ENCODE data around the gene SPTBN2.
"Not testable (repeated sequence)": the region's sequence is repeated elsewhere in the genome, so short reads cannot be mapped to it uniquely, and the experiment has no call there.

SPTBN2 gene

GRCh38 chr11:66683877-66684276 lies 45.1 kb downstream of the SPTBN2 start:
- no peak for DNase-seq

GRCh38 chr11:66680966-66681645 lies 47.9 kb downstream of the SPTBN2 start:
- no peak for DNase-seq

- DNase-seq, result peak; percentile 98
These were observed 51.2 kb downstream of the SPTBN2 start, which contains the start of gene RBM4B for GRCh38 chr11:66677599-66678375. Gene RBM4B, minus strand, starts transcription at chr11:66677887. Its CDS starts 808 bp downstream, at chr11:66677079.

- DNase-seq, result no peak
These were observed 52.0 kb downstream of the SPTBN2 start for GRCh38 chr11:66676931-66677598.

- no peak for DNase-seq
These were observed 52.6 kb downstream of the SPTBN2 start for GRCh38 chr11:66676282-66676919.

GRCh38 chr11:66674964-66675602 lies 53.9 kb downstream of the SPTBN2 start:
- no peak for DNase-seq

GRCh38 chr11:66670816-66671215 lies 58.2 kb downstream of the SPTBN2 start:
- DNase-seq, result no peak

GRCh38 chr11:66665369-66665768 lies 63.6 kb downstream of the SPTBN2 start:
- DNase-seq, result no peak

- DNase-seq, result no peak
These were observed 65.2 kb downstream of the SPTBN2 start for GRCh38 chr11:66663741-66664296.

GRCh38 chr11:66659763-66660162 lies 69.3 kb downstream of the SPTBN2 start:
- no peak for DNase-seq

GRCh38 chr11:66653123-66653522 lies 75.9 kb downstream of the SPTBN2 start:
- no peak for DNase-seq

GRCh38 chr11:66652651-66653050 lies 76.4 kb downstream of the SPTBN2 start:
- DNase-seq, result no peak

- DNase-seq, result no peak
These were observed 78.0 kb downstream of the SPTBN2 start for GRCh38 chr11:66651016-66651415.

- no peak for DNase-seq
These were observed 79.1 kb downstream of the SPTBN2 start for GRCh38 chr11:66649903-66650302.

- no peak for DNase-seq
These were observed 82.2 kb downstream of the SPTBN2 start for GRCh38 chr11:66646828-66647227.

GRCh38 chr11:66643745-66644437 lies 85.1 kb downstream of the SPTBN2 start:
- no peak for DNase-seq

GRCh38 chr11:66641834-66642233 lies 87.2 kb downstream of the SPTBN2 start:
- no peak for DNase-seq

- not testable (repeated sequence) for DNase-seq
These were observed 89.1 kb downstream of the SPTBN2 start for GRCh38 chr11:66639814-66640340.

GRCh38 chr11:66639066-66639813 lies 89.8 kb downstream of the SPTBN2 start:
- DNase-seq, result no peak

GRCh38 chr11:66638177-66639065 lies 90.6 kb downstream of the SPTBN2 start, which contains the start of gene RBM4:
Gene RBM4, plus strand, starts transcription at chr11:66638703. Its CDS starts 1,009 bp downstream, at chr11:66639712.
- peak; percentile 100 for DNase-seq

Measured in NCI-H1092 (cell line).